Mucosa of rectum (tissue), 2 donors: ENCODE results near the gene THTPA.

Experiments
- H3K27ac ChIP-seq, 2 donors: one replicate each; pipeline ENCODE4 v1.7.0; 2013; ENCODE audit warnings: inconsistent platforms in 2 of 2, low read depth in 2 of 2, low read length in 2 of 2
- H3K27me3 ChIP-seq, 2 donors: one replicate each; pipeline ENCODE4 v1.7.0; 2013; ENCODE audit warnings: low read length in 2 of 2; ENCODE audit not compliant: control insufficient read depth in 2 of 2, insufficient read depth in 2 of 2
- H3K36me3 ChIP-seq, 2 donors: one replicate each; pipeline ENCODE4 v1.7.0; 2013; ENCODE audit warnings: low read length in 2 of 2; ENCODE audit not compliant: control insufficient read depth in 2 of 2, insufficient read depth in 2 of 2
- H3K4me1 ChIP-seq, 2 donors: one replicate each; pipeline ENCODE4 v1.7.0; 2013; ENCODE audit warnings: low read length in 2 of 2, mild to moderate bottlenecking in 1 of 2; ENCODE audit not compliant: control insufficient read depth in 2 of 2, insufficient read depth in 2 of 2
- H3K4me3 ChIP-seq, 2 donors: one replicate each; pipeline ENCODE4 v1.7.0; 2013; ENCODE audit warnings: low read length in 2 of 2
- H3K9ac ChIP-seq, 2 donors: one replicate each; pipeline ENCODE4 v1.7.0; 2013; ENCODE audit warnings: low read length in 2 of 2, low read depth in 1 of 2, mild to moderate bottlenecking in 1 of 2
- H3K9me3 ChIP-seq, 2 donors: one replicate each; pipeline ENCODE4 v1.7.0; 2013; ENCODE audit warnings: low read length in 2 of 2; ENCODE audit not compliant: control insufficient read depth in 2 of 2
- donor health status: healthy.
- donor health status: Normal muscosa, but diverticular disease.

THTPA gene

DNA sequence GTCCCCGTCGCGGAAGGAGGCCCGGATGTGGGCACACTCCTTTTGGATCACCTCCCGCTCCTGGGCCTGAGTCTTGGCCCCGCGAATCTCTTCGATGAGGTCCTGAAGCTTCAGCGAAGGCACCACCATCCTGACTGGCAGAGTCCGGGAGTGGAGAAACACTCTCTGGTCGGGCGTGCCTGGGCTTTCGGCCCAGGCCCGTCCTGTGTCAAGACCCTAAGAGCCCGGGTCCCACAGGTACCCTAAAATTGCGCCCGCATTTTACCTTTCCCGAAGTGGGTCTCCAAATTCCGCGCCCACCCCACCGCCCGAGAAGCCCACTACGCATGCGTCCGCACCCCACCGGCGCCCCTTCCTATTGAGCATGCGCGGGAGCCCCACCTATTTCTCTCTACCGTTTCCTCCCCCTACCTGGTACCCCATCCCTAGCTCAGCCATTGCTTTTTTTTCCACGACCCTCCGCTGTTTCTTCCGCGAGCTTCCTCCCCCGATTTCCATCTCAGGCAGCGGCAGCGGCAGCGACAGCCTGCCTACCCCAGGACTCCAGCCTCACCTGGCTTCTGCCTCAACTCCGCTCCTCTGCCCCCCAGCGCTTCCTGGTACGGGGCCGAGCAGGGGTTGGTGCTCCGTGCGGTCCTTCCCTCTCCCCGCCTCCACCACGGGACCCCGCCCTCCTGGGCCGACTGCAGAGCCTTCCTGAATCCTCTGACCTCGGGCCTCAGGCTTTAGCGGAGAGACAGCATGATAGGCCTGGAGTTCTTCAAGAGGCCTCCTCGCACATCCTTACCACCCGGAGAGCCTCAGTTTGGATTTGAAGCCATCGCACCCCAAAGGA, 11.3 kb downstream of the THTPA start, which contains the start of gene AP1G2:
TSS of gene AP1G2 (minus strand) at position 606 of the 835 bp plus-strand sequence. CDS start at position 129, 477 bp downstream.
- H3K27me3 ChIP-seq, result peaks cover 0 to 3% of the 10 kb centered on the region in 2 donors
- H3K4me1 ChIP-seq, result peaks cover 15 to 18% of the 10 kb centered on the region in 2 donors
- peaks cover 19 to 35% of the 10 kb centered on the region in 2 donors for H3K36me3 ChIP-seq
- H3K27ac ChIP-seq, result peak within 1 kb of the TSS; percentile 82 to 88
- H3K9me3 ChIP-seq, result no peaks in the 10 kb centered on the region
- peak within 1 kb of the TSS; percentile 87 to 94 for H3K4me3 ChIP-seq
- peak within 1 kb of the TSS; percentile 81 to 84 for H3K9ac ChIP-seq

DNA sequence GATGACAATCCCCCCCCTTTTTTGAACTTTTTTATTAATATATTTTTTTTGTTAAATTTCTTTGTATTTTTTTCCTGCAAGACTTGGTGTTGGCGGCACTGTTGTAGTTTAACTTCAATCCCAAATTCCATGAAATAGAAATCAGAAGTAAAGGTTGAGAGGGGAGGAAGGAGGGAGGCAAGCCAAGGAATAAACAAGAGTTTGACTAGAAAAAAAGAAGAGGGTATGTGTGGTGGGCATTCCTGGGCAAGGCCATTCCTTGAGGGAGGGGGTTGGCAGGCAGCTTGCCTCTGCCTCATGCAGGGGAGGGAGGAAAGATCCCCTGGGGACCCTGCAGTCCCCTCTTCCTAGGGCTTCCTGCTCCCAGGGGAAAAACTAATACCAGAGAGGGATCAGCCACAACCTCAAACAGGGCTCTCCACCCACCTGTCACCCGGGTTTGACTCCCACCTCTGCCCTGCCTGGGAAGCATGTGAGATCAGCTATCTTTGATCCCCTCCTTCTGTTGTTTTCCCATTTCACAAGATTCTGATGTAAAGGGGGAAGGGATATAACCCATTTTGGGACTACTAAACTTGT, 12.0 kb downstream of the THTPA start:
- Histone ChIP-seq H3K4me1 (peaks cover 15 to 18% of the 10 kb centered on the region in 2 donors), H3K4me3 (peak overlapping the region; percentile 87 to 94), H3K36me3 (peaks cover 17 to 30% of the 10 kb centered on the region in 2 donors), H3K27me3 (peaks cover 0 to 8% of the 10 kb centered on the region in 2 donors), H3K9ac (peak overlapping the region; percentile 81 to 84), H3K9me3 (no peaks in the 10 kb centered on the region), H3K27ac (peak overlapping the region; percentile 82 to 88)

DNA sequence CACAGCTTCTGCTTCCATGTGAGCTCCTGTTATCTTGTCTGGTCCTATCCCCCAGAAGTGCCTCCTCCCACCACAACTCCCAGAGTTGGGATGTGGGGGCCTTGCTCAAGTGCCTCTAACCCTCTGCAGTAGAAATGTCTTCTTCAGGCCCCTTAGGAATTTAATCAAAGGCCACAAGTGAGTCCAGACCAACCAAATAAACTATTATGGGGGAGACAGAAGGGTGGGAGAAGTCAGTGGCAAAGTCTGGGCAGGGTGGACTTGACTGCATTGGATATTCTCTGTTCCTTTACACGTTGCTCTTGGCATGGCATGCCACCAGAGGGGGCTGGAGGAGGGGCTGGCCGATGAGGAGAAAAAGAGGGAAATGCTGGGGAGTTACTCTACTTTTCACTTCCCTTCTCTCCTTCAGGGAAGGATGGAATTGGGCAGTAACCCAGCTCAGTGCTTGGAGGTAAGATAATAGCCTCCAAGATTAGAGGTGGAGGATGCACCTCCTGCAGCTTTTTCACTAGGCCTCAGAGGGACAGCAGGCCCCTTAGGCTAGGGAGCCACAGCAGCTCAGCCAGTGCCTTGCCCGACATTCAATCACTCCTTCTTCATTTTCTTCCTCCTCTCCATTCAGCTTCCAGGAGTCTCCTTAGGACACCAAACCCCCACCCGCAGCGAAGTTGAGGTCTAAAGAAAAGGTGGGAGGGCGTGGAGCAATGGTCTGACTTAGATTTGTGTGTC, 12.7 kb downstream of the THTPA start:
- Histone ChIP-seq H3K9ac (peak overlapping the region in 1 of 2 donors; percentile 81), H3K27ac (no peak overlapping the region), H3K4me1 (peaks cover 15 to 18% of the 10 kb centered on the region in 2 donors)

DNA sequence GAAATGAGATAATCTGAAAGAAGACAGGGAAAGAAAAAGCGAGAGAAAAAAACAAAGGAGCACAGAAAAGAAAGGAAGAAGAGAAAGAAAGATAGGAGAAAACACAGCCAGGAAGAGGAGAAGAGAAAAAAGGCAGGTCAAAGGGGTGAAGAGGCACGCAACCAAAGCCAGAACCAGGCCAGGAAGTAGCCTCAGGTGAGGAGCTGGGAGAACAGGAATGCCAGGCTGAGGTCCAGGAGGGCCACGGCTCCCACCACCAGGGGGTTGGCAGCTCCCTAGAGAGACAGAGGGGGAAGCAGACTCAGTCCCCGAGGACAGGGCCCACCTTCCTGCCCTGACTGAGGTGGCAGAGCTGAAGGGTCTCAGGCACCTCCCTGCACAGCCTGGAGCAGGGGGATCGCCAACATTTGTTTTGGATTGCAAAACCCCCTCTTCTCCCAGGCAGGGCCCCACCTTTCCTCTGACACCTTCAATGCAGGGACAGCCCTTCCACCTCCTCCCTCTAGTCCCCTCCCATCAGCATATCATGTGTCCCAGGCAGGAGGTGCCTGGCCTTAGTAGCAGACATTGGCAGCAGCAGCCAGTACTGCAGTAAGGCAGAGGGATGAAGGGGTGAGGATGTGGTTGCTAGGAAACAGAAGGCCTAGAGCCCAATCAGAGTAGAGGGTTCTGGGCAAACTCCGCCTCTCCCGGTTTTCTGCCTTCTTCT, 13.5 kb downstream of the THTPA start:
- no peak overlapping the region for H3K9ac ChIP-seq
- peaks cover 3 to 9% of the 10 kb centered on the region in 2 donors for H3K27me3 ChIP-seq
- peaks cover 6 to 16% of the 10 kb centered on the region in 2 donors for H3K36me3 ChIP-seq
- no peak overlapping the region for H3K4me3 ChIP-seq
- no peaks in the 10 kb centered on the region for H3K9me3 ChIP-seq
- H3K27ac ChIP-seq, result no peak overlapping the region
- H3K4me1 ChIP-seq, result peaks cover 15 to 18% of the 10 kb centered on the region in 2 donors

More for the DNA sequence above, 12.7 kb downstream of the THTPA start:
- H3K4me3 ChIP-seq, result no peak overlapping the region
- H3K9me3 ChIP-seq, result no peaks in the 10 kb centered on the region
- peaks cover 11 to 23% of the 10 kb centered on the region in 2 donors for H3K36me3 ChIP-seq
- peaks cover 3 to 8% of the 10 kb centered on the region in 2 donors for H3K27me3 ChIP-seq

DNA sequence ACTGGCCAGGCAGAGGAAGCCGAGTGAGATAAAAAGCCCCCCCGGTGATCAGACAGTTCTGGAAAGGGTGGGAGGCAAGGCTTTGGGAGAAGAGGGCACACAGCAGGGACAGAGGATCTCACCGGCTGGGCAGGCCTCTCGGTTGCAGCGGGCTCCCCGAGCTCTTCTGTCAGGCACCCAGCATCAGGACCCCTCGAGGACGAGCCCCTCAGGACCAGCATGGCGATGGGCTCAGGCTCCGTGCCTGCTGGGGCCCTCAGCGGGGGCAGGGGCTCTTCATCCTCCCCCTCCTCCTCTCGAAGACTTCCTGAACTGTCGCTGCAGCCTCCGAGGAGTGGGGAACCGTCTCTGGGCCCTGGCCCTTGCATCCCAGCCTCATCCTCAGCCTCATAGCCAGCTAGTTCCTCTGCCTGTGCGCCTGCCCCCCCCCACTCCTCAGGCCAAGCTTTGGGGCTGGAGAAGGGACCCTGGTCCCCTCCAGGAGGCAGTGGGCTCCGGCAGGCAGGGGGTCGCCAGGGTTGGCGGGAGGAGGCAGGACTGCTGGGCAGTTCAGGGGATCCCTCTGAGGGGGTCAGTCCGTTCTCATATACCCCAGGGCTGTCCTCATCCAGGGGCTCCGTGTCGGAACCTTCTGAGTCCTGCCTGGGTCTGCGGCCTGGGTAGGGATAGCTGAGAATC, 14.9 kb downstream of the THTPA start:
- Histone ChIP-seq H3K9me3 (no peaks in the 10 kb centered on the region), H3K4me1 (peaks cover 15 to 18% of the 10 kb centered on the region in 2 donors), H3K9ac (no peak overlapping the region), H3K36me3 (peaks cover 0 to 2% of the 10 kb centered on the region in 2 donors), H3K4me3 (no peak overlapping the region), H3K27ac (no peak overlapping the region), H3K27me3 (peaks cover 11 to 16% of the 10 kb centered on the region in 2 donors)

DNA sequence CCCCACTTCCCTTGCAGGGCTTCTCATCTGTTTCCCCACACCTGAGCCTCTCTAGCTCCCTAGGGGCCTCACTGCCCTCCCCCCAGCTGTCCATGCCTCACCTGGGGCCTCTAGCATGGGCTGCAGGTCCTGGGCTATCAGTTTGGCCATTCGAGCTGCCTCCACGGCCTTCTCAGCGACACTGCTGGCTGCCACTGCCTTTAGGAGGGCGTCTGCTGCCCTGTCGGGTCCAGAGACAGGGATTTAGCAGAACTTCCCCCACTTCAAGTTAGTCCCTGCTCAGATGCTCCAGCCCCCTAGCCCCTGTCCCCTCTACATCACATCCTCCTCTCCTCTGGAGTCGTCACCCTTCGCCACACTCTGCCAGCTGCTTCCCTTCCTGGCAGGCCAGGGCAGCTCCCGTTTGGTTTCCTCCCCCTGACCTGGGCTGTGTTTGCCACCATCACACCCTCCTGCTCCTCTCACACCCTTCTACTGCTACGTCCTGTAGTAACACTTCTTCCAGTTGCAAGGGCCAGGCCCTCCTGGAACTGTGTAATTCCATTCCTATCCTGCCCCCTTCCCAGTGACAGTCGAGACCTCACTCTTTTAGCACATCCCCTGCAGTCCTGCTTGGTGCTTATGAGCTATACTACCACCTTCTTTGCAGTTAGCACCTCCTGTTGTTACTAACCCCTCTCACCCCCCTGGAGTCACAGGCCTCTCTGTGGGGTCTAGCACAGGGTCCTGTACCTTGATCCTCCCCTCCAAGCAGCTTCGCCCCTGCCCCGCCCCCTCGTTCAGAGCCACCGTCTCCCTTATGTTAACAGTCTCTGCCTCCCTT, 15.8 kb downstream of the THTPA start:
- Histone ChIP-seq H3K36me3 (no peaks in the 10 kb centered on the region), H3K27me3 (peaks cover 21% of the 10 kb centered on the region in 2 donors), H3K9ac (no peak overlapping the region), H3K9me3 (no peaks in the 10 kb centered on the region), H3K4me1 (peaks cover 8 to 16% of the 10 kb centered on the region in 2 donors), H3K4me3 (no peak overlapping the region), H3K27ac (no peak overlapping the region)

DNA sequence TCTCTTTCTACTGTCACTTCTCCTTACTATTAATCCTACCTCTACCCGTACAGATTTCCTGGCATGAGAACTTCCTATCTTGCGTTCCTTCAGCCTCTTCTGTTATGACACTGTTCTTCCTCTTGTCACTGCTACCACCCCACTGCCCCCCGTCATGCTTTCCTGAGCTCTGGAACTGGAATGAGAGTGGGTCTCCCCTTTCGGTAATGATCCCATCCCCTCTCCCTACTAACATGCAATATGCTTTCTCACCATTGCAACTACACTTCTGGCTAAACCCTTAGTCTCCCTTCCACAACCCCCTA, 16.4 kb downstream of the THTPA start:
- no peak overlapping the region for H3K9ac ChIP-seq
- no peak overlapping the region for H3K4me3 ChIP-seq
- H3K4me1 ChIP-seq, result peaks cover 7 to 15% of the 10 kb centered on the region in 2 donors
- H3K27me3 ChIP-seq, result peaks cover 24 to 25% of the 10 kb centered on the region in 2 donors
- no peaks in the 10 kb centered on the region for H3K9me3 ChIP-seq
- no peak overlapping the region for H3K27ac ChIP-seq
- H3K36me3 ChIP-seq, result no peaks in the 10 kb centered on the region

DNA sequence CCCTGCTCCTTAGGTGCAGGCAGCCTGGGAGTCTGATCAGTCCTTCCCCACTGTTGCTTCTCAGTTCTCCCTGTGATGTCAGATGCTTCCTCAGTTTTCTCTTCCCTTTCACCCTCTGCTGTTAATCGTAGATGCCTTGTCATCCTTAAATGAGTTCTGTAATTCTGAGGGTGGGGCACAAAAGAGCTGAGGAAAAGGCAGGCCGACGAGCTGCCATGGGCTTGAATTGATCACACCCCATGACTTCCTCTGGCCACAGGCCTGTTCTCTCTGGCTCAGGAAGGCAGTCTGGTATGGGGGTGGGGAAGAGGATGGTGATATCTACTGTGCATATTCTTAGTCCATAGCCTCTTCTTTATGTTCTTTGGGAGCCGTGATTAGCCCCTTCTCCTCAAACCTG, 16.8 kb downstream of the THTPA start:
- no peak overlapping the region for H3K27ac ChIP-seq
- H3K36me3 ChIP-seq, result no peaks in the 10 kb centered on the region
- peaks cover 7 to 15% of the 10 kb centered on the region in 2 donors for H3K4me1 ChIP-seq
- H3K4me3 ChIP-seq, result no peak overlapping the region
- peaks cover 26 to 28% of the 10 kb centered on the region in 2 donors for H3K27me3 ChIP-seq
- H3K9ac ChIP-seq, result no peak overlapping the region
- no peaks in the 10 kb centered on the region for H3K9me3 ChIP-seq
